GM21619 (cell line): ENCODE measurements around the gene IQSEC1.
A peak's percentile ranks its signal among the peaks of the same experiment; 100 is the strongest.
"Not testable (repeated sequence)": the region's sequence is repeated elsewhere in the genome, so short reads cannot be mapped to it uniquely, and the experiment has no call there.

ENCODE experiments used
- ATAC-seq: cut with Tn5 transposase; IDR thresholded peaks from one replicate; pipeline ENCODE4 v1.9.1; 2021; ENCODE audit not compliant: unreplicated experiment

The IQSEC1 gene

DNA sequence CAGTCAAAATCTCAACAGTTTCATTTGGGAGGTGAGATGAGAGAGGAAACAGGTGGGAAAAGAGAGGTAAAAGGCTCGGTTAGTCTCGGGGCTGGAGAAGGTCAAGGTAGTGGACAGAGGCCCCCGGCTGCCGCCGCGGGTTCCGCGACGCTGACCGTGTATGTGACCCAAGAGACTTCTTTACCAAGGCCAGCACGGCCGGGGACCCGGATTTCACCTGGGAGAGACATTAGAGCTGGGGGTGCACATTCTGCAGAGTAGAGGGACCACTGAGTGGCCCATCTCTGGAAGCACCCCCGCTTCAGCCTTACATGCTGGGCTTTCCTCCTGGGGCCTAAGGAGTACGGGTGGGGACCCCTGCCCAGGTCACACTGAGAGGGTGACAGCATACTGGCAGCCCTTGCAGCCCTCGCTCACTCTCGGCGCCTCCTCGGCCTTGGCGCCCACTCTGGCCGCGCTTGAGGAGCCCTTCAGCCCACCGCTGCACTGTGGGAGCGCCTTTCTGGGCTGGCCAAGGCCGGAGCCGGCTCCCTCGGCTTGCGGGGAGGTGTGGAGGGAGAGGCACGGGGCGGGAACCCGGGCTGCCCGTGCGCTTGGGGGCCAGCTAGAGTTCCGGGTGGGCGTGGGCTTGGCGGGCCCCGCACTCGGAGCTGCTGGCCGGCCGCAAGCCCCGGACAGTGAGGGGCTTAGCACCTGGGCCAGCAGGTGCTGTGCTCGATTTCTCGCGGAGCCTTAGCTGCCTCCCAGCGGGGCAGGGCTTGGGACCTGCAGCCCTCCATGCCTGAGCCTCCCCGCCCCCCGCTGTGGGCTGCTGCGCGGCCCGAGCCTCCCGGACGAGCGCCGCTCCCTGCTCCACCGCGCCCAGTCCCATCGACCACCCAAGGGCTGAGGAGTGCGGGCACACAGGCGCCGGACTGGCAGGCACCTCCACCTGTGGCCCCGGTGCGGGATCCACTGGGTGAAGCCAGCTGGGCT is 190.6 kb downstream of the IQSEC1 start:
- no peak for ATAC-seq

DNA sequence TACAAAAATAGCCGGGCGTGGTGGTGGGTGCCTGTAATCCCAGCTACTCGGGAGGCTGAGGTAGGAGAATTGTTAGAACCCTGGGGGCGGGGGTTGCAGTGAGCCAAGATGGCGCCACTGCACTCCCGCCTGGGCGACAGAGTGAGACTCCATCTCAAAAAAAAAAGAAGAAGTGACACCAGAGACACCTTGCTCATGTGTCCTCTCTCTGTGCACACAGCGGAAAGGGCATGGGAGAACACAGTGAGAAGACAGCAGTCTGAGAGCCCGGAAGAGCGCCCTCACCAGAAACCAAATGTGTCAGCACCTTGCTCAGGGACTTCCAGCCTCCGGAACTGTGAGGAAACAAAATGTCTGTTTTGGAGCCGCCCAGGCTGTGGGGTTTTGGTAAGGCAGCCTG is 191.4 kb downstream of the IQSEC1 start:
- ATAC-seq = peak; percentile 63

DNA sequence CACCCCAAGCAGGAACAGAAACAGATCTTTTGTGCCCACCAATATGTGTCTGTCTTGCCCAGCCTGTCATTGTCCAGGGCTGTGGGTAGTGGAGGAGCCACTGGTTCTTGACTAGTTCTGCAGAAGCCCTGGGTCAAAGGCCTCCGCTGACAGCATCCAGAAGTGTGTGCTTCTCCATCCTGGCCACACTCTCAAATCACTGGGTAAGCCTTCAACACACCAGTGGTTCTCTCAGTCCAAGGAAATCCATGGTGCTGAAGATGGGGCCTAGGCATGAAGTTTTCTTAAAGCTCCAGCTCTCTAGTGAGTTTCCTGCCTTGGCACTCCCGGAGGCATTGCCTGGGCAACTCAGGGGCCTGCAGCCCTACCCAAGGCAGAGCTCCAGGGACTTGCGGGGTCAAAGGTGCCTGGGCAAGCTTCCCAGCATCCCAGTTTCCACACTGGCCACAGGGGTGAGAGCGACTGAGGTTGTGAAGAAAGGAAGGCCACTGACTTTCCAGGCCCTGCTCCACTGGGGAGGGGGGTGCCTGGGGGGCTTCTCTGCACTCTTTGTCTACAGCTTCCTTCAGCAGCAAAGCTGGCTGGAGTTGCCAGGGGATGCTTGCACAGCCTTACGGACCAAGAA is 193.9 kb downstream of the IQSEC1 start:
- no peak for ATAC-seq

DNA sequence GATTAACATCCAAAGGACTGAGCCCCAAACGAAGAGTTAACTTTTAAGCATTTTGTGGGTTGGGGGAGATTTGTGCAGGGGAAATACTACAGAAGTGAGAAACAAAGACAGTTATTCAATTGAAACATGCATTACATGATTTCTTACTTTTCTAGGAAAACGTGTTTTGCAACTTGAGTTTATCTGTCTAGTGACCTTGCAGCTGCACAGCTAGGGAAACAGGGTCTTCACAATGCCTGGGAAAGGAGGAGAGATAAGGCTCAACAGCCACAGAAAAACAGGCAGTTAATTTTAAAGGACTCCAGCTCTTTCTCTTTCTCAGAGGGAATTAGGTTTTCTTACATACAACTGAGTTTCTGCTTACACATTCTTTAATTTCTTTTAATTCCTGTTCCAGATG is 194.5 kb downstream of the IQSEC1 start:
- ATAC-seq = not testable (repeated sequence)

DNA sequence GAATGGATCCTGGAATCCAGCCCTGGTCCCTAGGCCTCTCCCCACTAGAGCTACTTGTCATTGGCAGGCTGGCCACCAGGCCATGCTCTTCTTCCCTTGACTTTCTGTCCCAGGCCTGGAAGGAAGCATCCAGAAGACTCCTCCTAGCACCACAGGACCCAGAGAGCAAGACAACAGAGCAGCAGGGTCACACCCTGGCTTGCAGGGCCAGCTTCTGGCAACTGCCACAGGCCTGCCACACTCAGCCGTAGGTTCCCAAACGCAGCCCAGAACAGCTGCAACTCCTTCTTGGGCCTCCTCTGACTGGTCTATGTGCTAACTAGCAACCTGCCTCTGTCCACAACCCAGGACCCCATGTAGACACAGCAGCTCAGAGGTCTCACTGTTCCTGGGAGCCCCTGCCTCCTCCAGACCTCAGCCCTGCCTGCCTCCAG is 195.1 kb downstream of the IQSEC1 start:
- ATAC-seq = no peak

DNA sequence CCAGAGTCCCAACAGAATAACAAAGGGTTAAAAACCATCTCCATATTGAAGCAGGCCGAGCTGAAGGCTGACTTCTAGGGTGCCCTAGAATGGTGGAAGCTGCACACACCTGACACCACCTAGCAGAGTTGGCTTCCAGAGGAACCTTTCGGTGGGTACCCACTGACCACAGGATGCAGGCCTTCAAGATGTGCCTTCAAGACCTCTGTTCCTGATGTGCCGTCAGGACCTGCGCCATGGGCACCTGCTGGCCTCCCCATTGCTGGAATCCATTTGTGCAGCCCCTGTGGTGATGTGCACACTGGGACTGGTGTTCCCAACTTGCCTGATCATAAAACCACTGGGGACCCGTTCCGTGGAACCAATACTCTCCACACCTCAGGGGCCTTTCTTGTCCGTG is 196.2 kb downstream of the IQSEC1 start:
- no peak for ATAC-seq

DNA sequence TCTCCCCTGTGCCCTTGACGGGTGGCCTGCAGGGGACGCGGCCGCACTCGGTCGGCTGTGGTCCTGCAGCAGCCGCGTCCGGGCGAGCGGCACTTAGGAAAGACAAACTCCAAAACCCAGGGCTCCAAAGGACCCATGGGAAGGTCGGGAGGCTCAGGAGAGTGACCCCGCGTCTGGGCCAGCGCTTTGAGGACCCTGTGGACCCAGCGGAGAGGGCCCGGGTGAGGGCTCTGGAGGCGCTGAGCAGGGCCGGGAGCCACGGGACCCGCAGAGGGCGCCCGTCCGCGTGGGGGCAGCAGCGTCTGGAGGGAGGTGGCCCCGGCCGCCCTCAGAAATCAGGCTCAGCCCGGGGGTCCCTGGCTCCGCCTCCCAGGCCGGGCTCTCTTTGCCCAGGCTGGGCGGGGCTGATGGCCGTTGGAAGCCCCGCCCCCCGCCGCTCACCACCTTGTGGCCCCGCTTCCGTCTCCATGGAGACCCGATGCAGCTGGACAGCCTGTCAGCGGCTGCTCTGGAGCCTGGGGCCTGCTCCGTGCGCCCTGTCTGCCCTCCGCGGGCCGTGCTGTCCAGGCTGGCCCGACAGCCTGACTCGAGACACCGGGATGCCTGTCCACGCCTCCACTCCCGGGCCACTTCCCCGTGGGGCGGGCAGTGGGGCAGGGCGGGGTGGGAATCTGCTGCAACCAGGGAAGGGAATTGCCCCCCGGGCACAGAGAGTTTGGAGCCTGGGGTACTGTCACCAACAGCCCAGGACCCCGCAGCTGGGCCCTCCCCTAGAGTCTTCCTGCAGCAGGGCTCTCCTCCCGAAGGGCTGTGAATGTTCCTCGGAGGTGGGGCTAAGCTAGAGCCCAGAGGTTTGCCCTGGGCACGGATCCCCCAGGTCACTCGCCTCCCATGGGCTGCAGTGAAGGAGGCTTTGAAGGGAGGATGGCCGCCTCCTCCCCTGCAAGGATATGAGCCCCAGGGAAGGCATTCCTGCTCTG is 197.1 kb downstream of the IQSEC1 start:
- peak; percentile 65 for ATAC-seq

DNA sequence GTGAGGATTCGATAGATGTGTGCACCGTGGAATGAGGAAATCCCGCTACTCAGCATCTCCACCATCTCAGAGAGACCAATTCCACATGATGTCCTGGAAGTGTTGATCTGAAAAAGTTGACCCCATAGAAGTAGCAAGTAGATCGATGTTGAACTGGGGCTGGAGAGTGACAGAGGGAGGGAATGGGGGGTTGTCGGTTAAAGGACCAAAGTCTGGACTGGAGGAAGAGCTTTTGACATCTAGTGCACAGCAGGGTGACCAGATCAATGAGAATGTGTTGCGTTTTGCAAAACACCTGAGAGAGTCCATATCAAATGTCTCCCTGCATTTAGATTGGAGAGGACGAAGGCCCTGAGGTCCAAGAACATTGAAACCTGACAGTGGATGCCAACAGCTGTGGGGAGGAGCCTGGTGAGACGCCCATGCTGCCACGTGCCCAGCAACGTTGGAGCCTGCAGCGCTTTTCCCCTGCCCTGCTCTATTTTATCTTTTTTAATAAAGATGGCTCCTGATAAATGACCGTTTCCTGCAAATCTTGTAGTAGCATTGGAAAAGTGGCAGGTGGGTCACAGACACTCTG is 201.7 kb downstream of the IQSEC1 start:
- ATAC-seq = no peak

DNA sequence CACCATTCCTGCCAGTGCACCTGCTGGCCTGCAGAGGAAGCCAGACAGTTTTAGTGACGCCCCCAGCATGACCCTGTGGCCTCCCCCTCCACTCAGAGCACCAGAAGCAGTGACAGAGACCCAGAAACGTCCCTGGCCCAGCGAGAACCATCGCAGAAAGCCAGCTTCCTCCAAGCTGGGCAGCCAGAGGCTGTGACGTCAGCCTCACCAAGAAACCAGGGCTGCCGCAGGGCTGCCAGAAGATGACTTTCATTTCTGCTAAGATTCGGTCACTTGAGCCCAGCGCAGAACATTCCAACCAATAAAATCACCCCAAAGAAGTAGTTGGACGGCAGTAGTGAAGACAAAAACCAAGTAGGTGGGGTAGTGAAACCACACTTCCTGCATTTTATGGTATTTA is 202.3 kb downstream of the IQSEC1 start:
- peak; percentile 38 for ATAC-seq

DNA sequence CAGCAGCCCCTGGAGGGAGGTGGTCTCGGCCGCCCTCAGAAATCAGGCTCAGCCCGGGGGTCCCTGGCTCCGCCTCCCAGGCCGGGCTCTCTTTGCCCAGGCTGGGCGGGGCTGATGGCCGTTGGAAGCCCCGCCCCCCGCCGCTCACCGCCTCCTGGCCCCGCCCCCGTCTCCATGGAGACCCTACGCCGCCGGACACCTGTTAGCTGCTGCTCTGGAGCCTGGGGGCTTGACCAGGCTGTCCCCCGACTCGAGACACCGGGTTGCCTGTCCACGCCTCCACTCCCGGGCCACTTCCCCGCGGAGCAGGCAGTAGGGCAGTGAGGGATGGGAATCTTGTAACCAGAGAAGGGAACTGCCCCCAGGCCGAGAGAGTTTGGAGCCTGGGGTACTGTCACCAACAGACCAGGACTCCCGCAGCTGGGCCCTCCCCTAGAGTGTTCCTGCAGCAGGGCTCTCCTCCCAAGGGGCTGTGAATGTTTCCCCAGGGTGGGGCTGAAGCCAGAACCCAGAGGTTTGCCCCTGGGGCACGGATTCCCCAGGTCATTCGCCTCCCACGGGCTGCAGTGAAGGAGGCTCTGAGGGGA is 204.1 kb downstream of the IQSEC1 start:
- ATAC-seq = peak; percentile 56

DNA sequence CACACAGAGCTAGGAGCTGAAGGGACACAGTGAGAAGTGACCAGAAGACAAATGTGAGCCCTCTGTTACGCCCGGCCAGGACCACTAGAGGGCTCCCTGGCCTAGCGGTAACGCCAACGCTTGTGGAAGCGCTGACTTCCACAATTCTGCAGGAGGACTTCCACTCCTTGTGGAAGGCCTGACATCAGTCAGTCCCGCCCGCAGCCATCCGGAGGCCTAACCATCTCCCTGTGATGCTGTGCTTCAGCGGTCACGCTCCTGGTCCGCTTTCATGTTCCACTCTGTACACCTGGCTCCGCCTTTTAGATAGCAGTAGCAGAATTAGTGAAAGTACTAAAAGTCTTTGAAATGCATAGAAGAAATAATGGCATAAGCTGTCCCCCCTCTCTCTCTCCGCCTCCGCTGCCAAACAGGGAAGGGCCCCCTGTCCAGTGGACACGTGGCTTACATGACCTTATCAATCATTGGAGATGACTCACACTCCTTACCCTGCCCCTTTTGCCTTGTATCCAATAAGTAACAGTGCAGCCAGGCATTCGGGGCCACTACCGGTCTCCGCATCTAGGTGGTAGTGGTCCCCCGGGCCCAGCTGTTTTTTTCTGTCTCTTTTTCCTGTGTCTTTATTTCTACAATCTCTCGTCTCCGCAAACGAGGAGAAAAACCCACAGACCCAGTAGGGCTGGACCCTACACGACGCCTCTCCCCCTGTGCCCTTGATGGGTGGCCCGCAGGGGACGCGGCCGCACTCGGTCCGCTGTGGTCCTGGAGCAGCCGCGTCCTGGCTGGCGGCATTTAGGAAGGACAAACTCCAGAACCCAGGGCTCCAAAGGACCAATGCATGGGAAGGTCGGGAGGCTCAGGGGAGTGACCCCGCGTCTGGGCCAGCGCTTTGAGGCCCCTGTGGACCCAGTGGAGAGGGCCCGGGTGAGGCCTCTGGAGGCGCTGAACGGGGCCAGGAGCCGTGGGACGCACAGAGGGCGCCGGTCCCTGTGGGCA is 204.9 kb downstream of the IQSEC1 start:
- peak; percentile 52 for ATAC-seq

DNA sequence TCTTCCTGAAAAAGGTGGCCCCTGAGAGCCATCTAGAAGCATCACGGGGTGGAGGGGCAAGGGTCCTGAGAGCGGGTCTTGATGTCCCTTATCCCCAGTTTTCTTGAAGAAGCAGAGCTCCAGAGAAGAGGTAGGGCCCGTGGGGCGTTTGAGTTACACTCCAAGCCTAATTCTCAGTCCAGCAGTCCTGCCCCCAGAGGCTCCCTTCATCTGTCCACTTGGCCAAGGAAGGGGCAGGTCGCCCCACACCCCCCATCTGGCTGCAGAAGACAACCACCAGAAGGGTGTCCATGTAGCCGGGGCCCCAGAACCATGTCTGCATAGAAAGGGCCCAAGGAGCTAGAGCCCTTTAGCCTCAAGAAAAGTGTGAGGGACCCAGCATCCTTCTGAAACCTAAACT is 206.4 kb downstream of the IQSEC1 start:
- no peak for ATAC-seq

DNA sequence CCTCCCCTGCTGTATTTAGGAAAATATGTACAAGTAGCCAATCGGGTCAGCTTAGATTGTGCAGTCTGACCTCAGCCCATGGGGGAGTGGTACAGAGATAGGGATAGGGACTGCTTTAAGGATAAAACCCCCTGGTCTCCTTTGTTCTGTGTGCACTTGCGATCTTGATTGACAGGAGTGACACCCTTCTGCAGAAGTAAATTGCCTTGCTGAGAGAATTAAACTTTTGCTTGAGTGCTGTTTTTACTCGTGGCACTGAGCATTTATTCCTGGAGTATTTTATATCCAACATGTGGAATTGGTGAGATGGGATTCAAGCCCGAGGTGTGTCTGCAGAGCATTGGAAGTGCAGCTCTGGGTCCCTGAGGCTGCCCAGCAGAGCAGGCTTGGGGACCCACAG is 208.0 kb downstream of the IQSEC1 start:
- ATAC-seq = no peak

DNA sequence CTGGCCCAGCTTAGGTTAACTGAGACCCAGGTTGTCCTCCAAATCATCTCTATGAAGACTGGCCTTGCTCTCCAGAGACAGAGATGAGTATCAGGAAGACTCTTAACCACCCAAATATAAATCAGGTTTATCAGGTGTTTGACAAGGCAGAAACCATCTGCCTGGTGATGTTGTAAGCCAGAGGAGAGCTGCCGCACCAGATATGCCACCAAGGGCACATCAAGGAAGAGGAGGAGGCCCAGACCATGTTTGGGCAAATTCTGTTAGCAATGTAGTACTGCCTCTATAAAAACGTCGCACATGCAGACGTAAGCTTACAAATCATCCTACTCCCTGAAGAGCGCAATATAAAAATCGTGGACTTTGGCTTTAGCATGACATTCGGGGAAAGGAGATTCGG is 210.8 kb downstream of the IQSEC1 start:
- no peak for ATAC-seq

DNA sequence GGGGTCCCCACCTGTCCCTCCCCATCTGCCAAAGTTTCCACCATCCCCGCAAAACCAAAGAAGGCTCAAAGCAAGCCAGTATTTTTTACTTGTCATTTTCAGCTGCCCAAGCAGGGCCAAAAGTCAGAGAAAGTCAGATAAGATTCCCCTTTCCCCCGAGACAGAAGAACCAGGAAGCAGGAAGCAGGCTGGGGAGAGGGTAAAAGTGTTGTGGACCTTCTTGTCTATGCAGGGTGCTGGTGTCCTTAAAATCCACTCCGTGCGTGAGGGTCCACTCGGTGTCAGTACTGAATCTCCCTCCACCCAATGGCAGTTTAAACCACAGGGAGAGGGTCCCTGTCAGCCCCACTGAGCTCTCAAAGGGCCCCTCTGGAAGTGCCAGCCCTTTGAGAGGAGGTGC is 211.6 kb downstream of the IQSEC1 start:
- no peak for ATAC-seq

DNA sequence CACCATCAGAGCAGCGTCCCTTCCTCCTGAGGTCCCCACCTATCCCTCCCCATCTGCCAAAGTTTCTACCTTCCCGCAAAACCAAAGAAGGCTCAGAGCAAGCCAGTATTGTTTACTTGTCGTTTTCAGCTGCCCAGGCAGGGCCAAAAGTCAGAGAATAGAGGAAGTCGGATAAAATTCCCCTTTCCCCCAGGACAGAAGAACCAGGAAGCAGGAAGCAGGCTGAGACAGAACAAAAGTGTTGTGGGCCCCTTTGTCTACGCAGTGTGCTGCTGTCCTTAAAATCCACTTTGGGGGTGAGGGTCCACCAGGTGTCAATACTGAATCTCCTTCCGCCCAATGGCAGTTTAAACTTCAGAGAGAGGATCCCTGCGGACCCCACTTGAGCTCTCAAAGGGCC is 213.4 kb downstream of the IQSEC1 start:
- ATAC-seq = no peak

DNA sequence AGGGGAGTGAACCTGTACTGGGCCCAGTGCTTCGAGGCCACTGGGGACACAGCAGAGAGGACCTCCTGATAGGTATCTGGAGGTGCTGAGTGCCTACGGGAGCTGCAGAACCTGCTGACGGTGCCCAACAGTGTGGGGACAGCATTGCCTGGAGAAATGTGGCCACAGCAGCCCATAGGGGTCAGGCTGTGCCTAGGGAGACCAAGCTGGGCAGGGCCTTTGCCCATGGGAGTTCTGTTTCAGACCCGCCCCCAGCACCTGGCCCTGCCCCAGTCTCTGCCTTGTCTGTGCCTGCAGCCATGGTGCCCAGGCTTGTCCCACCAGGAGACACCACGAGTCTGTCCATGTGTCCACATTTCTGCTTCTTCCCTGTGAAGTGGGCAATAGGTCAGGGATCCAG is 216.6 kb downstream of the IQSEC1 start:
- no peak for ATAC-seq

DNA sequence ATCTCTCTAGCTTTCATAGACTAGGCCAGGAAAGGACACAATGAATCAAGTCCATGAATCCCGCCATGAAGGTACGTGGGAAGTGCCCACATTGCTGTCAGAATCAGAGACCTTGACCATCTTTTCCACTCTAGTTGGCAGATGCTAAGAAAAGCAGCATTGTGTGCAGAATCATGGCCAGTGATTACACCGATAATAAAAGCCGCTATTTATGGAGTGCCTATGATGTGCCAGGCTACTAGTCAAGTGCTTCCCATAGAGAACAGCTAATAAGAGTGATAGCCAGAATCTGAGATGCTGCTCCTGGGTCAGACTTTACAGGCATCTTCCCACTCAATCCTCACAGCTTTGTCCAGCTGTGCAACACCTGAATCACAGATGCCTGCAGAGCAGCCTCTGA is 218.7 kb downstream of the IQSEC1 start:
- no peak for ATAC-seq

DNA sequence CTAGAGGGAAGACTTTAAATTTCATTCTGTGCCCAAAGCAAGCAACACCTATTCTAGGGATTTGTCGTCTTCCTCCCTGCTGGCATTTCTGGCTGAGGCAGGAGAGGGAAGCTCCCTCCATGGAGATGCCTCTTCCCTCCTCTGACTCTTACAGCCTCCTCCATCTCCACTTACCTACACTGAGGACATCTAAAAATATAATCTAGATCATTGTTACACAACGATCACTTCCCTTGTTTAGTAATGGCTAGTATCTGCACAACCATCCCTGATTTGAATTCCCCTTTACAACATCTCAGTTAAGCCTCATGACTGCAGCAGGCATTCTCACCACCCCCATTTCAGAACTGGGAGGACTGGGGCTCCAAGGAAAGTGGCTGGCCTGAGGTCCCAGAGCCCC is 219.4 kb downstream of the IQSEC1 start:
- not testable (repeated sequence) for ATAC-seq
